PFSK-1 (cell line): ENCODE data around the gene FBN1.

Experiments used
- FOXP2 ChIP-seq: optimal IDR thresholded peaks from 2 replicates; pipeline ENCODE3; 2011; ENCODE audit warnings: borderline replicate concordance, control low read depth, inconsistent platforms; ENCODE audit not compliant: insufficient read depth; ENCODE audit errors: extremely low read length, extremely low read depth
- POLR2AphosphoS5 ChIP-seq: IDR thresholded peaks from 2 replicates; pipeline ENCODE4 v1.6.1; 2012; ENCODE audit warnings: low read depth, mild to moderate bottlenecking, control low read depth, low read length, moderate library complexity
- SIN3A ChIP-seq: IDR thresholded peaks from 2 replicates; pipeline ENCODE4 v1.6.1; 2012; ENCODE audit warnings: mild to moderate bottlenecking, low read length, moderate library complexity, borderline replicate concordance; ENCODE audit not compliant: insufficient read depth
- TAF1 ChIP-seq: IDR thresholded peaks from 2 replicates; pipeline ENCODE4 v1.6.1; 2012; ENCODE audit warnings: low read length, control low read depth, borderline replicate concordance; ENCODE audit not compliant: insufficient read depth
- TF ChIP-seq, protein P1 (sequence below), 2 experiments: IDR thresholded peaks; 2 replicates each; pipeline versions ENCODE4 v1.6.1 to v1.8.0; 2011 to 2012; ENCODE audit warnings: low read depth in 2 of 2, low read length in 2 of 2, control low read depth in 1 of 2, inconsistent platforms in 1 of 2, mild to moderate bottlenecking in 1 of 2, moderate library complexity in 1 of 2; ENCODE audit not compliant: insufficient read depth in 1 of 2

Gene FBN1

GRCh38 chr15:48385031-48385830 is 260.3 kb downstream of the FBN1 start:
- no peak for TF ChIP-seq TAF1

- TF ChIP-seq, protein P1, sequence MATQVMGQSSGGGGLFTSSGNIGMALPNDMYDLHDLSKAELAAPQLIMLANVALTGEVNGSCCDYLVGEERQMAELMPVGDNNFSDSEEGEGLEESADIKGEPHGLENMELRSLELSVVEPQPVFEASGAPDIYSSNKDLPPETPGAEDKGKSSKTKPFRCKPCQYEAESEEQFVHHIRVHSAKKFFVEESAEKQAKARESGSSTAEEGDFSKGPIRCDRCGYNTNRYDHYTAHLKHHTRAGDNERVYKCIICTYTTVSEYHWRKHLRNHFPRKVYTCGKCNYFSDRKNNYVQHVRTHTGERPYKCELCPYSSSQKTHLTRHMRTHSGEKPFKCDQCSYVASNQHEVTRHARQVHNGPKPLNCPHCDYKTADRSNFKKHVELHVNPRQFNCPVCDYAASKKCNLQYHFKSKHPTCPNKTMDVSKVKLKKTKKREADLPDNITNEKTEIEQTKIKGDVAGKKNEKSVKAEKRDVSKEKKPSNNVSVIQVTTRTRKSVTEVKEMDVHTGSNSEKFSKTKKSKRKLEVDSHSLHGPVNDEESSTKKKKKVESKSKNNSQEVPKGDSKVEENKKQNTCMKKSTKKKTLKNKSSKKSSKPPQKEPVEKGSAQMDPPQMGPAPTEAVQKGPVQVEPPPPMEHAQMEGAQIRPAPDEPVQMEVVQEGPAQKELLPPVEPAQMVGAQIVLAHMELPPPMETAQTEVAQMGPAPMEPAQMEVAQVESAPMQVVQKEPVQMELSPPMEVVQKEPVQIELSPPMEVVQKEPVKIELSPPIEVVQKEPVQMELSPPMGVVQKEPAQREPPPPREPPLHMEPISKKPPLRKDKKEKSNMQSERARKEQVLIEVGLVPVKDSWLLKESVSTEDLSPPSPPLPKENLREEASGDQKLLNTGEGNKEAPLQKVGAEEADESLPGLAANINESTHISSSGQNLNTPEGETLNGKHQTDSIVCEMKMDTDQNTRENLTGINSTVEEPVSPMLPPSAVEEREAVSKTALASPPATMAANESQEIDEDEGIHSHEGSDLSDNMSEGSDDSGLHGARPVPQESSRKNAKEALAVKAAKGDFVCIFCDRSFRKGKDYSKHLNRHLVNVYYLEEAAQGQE (IDR thresholded peaks at IDR 0.05; ENCODE audit: insufficient read depth in 1 of 2, low read depth in 2 of 2, low read length in 2 of 2), result no peak
- TF ChIP-seq TAF1 (no peak), SIN3A (no peak), FOXP2 (no peak), POLR2AphosphoS5 (no peak)
Observed at GRCh38 chr15:48384616-48385015, 260.9 kb downstream of the FBN1 start.

GRCh38 chr15:48383031-48383430 is 262.5 kb downstream of the FBN1 start:
- TF ChIP-seq, protein P1 (IDR thresholded peaks at IDR 0.05; ENCODE audit: insufficient read depth in 1 of 2, low read depth in 2 of 2, low read length in 2 of 2), result no peak
- no peak for TF ChIP-seq FOXP2
- TF ChIP-seq POLR2AphosphoS5, result no peak
- no peak for TF ChIP-seq SIN3A
- TF ChIP-seq TAF1, result no peak

DNA sequence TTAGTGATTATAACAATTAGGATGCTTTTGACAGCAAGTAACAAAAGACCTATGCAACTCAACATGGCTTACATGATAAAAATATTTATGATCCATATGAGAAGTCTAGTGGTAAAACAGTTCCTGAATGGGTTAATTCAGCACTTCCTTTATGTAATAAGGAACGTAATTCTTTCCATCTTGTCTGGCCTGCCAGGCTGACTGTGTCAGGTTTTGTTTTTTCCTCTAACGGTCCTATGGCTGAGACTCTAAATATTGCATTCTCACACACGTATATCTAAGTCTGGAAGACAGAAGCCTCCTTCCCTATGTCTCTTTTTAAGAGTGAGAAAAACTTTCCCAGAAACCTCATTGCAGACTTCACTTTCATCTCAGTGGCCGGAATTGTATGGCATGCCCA is 263.6 kb downstream of the FBN1 start:
- TF ChIP-seq FOXP2, result no peak
- TF ChIP-seq TAF1, result no peak
- no peak for TF ChIP-seq POLR2AphosphoS5
- no peak for TF ChIP-seq SIN3A
- TF ChIP-seq, protein P1 (IDR thresholded peaks at IDR 0.05; ENCODE audit: insufficient read depth in 1 of 2, low read depth in 2 of 2, low read length in 2 of 2), result no peak

GRCh38 chr15:48380198-48380597 is 265.3 kb downstream of the FBN1 start:
- TF ChIP-seq TAF1 (no peak), SIN3A (no peak), POLR2AphosphoS5 (no peak), FOXP2 (no peak)
- TF ChIP-seq, protein P1 (IDR thresholded peaks at IDR 0.05; ENCODE audit: insufficient read depth in 1 of 2, low read depth in 2 of 2, low read length in 2 of 2), result no peak
